ENCODE measurements around the gene RAB31.

- TF ChIP-seq CTCF (IDR thresholded peaks at IDR 0.05): no peak
- TF ChIP-seq POLR2A (IDR thresholded peaks at IDR 0.05): no peak
- TF ChIP-seq POLR2AphosphoS5 (IDR thresholded peaks at IDR 0.05): no peak
Observed at GRCh38 chr18:9858642-9859041, 150.5 kb downstream of the RAB31 start.
